Uterus (tissue), 4 donors: Measurements from ENCODE around the gene WWOX. TPM values are rescaled to one million over a fixed set of nuclear protein-coding genes. Genes with fewer than 3 reads are reported as not detected.

Experiments used
- DNase-seq, 2 donors: peaks; one replicate each; pipeline ENCODE4 v3.0.0-alpha.2; 2019 to 2020
- H3K27ac ChIP-seq, 2 donors: fragments of 200-600 bp; sonication (generic); 1 replicate in 1 of 2; 2 replicates in 1 of 2; pipeline ENCODE4 v1.5.1; 2016 to 2018
- H3K27me3 ChIP-seq, 2 donors: fragments of 200-600 bp; sonication (generic); one replicate each; pipeline ENCODE4 v1.5.1; 2018 to 2019; ENCODE audit warnings: control low read depth in 1 of 2
- H3K36me3 ChIP-seq, 2 donors: fragments of 200-600 bp; sonication (generic); one replicate each; pipeline ENCODE4 v1.5.1; 2019; ENCODE audit warnings: control low read depth in 1 of 2
- H3K4me1 ChIP-seq, 2 donors: fragments of 200-600 bp; sonication (generic); one replicate each; pipeline ENCODE4 v1.5.1; 2018 to 2019; ENCODE audit warnings: control low read depth in 1 of 2
- H3K4me3 ChIP-seq, 2 donors: fragments of 200-600 bp; sonication (generic); 1 replicate in 1 of 2; 2 replicates in 1 of 2; pipeline ENCODE4 v1.5.1; 2018 to 2019; ENCODE audit warnings: mild to moderate bottlenecking in 1 of 2
- H3K9me3 ChIP-seq, 2 donors: fragments of 200-600 bp; sonication (generic); one replicate each; pipeline ENCODE4 v1.5.1; 2019; ENCODE audit warnings: control low read depth in 1 of 2
- POLR2A ChIP-seq, 2 donors: fragments of 450-650 bp; IDR thresholded peaks; one replicate each; pipeline ENCODE4 v1.6.1; 2016; ENCODE audit warnings: antibody characterized with exemption in 2 of 2, mild to moderate bottlenecking in 1 of 2, moderate library complexity in 1 of 2
- intact Hi-C: fragments of 100-400 bp; cut with DNase I; formaldehyde crosslinking; loops from one replicate; pipeline ENCODE4 v1.15.1; 2023; ENCODE audit warnings: low total_unique reads
- total RNA-seq, 4 donors: library from RNA; depleted of rRNA in 3 of 4; stranded (reverse); fragments of >200 nt in 3 of 4; gene quantifications; one replicate each; pipeline versions ENCODE4 v1.1.0 to v1.2.4, GENCODE V29; 2014 to 2023
- TF ChIP-seq, protein P1 (sequence below), 4 experiments: fragments of 200-600 bp in 2 of 4; fragments of 450-650 bp in 2 of 4; sonication (generic) in 2 of 4; IDR thresholded peaks; one replicate each; pipeline ENCODE4 v1.5.1; 2016 to 2019; ENCODE audit warnings: antibody characterized with exemption in 4 of 4, mild to moderate bottlenecking in 2 of 4, moderate library complexity in 1 of 4
- donor health status: DM: yes; HTN: yes; CAD: no.

The WWOX gene
- total RNA-seq, 4 donors from 2014 or later = 34.1 to 99.9 (median 55.8) TPM

DNA sequence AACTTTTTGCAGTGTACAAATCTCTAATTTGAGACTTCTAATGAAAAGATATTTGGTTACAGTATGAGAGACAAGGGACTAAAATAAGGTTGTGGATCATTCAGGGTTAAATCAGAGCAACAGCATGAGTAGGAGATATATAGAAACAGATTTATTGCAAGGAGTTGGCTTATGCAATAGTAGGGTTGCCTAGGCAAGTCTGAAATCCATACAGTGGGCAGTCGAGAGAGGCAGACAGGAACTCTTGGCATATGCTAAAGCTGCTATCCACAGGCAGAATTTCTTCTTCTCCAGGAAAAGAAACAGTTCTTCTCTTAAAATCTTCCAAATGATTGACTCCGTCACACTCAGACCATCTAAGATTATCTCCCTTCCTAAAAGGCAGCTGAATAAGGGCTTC, 1000.3 kb downstream of the WWOX start:
- H3K4me3 ChIP-seq = no peak overlapping the region

DNA sequence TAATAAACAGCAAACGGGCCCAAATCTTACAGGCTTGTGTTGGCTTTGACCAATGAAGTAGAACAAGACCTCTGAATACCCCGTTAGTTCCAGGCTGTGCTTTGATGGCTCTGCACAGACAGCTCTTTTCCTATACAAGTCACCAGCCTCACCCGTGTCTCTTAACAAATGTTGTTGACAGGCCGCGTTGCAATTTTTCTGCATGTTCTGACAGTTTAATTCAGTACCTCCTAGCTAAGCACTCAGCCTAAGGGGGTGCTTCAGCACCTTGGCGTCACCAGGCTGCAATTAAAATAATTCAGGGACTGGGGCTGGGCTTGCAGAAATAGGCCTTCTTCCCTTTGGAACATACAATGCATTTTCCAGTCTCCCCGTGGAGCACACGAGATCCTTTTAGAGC, 1001.0 kb downstream of the WWOX start:
- Histone ChIP-seq H3K4me1 (no peaks in the 10 kb centered on the region), H3K27me3 (no peaks in the 10 kb centered on the region), H3K27ac (no peak overlapping the region), H3K9me3 (no peaks in the 10 kb centered on the region), H3K36me3 (no peaks in the 10 kb centered on the region), H3K4me3 (no peak overlapping the region)
- intact Hi-C loops = no loop called here
- DNase-seq = no peak
- no peak for TF ChIP-seq POLR2A (IDR thresholded peaks at IDR 0.05)
- TF ChIP-seq, protein P1, sequence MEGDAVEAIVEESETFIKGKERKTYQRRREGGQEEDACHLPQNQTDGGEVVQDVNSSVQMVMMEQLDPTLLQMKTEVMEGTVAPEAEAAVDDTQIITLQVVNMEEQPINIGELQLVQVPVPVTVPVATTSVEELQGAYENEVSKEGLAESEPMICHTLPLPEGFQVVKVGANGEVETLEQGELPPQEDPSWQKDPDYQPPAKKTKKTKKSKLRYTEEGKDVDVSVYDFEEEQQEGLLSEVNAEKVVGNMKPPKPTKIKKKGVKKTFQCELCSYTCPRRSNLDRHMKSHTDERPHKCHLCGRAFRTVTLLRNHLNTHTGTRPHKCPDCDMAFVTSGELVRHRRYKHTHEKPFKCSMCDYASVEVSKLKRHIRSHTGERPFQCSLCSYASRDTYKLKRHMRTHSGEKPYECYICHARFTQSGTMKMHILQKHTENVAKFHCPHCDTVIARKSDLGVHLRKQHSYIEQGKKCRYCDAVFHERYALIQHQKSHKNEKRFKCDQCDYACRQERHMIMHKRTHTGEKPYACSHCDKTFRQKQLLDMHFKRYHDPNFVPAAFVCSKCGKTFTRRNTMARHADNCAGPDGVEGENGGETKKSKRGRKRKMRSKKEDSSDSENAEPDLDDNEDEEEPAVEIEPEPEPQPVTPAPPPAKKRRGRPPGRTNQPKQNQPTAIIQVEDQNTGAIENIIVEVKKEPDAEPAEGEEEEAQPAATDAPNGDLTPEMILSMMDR (IDR thresholded peaks at IDR 0.05) = no peak

More for the DNA sequence above, 1000.3 kb downstream of the WWOX start:
- DNase-seq = no peak
- H3K4me1 ChIP-seq = no peaks in the 10 kb centered on the region
- no peak overlapping the region for H3K27ac ChIP-seq
- TF ChIP-seq, protein P1 (IDR thresholded peaks at IDR 0.05) = no peak
- TF ChIP-seq POLR2A (IDR thresholded peaks at IDR 0.05) = no peak
- H3K27me3 ChIP-seq = no peaks in the 10 kb centered on the region
- no peaks in the 10 kb centered on the region for H3K9me3 ChIP-seq
- H3K36me3 ChIP-seq = no peaks in the 10 kb centered on the region
- intact Hi-C loops = no loop called here

GRCh38 chr16:79101491-79101890, 1002.0 kb downstream of the WWOX start:
- TF ChIP-seq POLR2A (IDR thresholded peaks at IDR 0.05) = no peak
- TF ChIP-seq, protein P1 (IDR thresholded peaks at IDR 0.05) = no peak
- DNase-seq = no peak
- no peaks in the 10 kb centered on the region for H3K27me3 ChIP-seq
- H3K36me3 ChIP-seq = no peaks in the 10 kb centered on the region
- H3K4me3 ChIP-seq = no peak overlapping the region
- intact Hi-C loops = no loop called here
- H3K4me1 ChIP-seq = no peaks in the 10 kb centered on the region
- H3K9me3 ChIP-seq = no peaks in the 10 kb centered on the region
- no peak overlapping the region for H3K27ac ChIP-seq

GRCh38 chr16:79104567-79104966, 1005.1 kb downstream of the WWOX start:
- intact Hi-C loops = no loop called here
- no peaks in the 10 kb centered on the region for H3K4me1 ChIP-seq
- no peak overlapping the region for H3K27ac ChIP-seq
- no peaks in the 10 kb centered on the region for H3K36me3 ChIP-seq
- no peaks in the 10 kb centered on the region for H3K27me3 ChIP-seq
- DNase-seq = no peak
- TF ChIP-seq, protein P1 (IDR thresholded peaks at IDR 0.05) = no peak
- TF ChIP-seq POLR2A (IDR thresholded peaks at IDR 0.05) = no peak
- no peak overlapping the region for H3K4me3 ChIP-seq
- no peaks in the 10 kb centered on the region for H3K9me3 ChIP-seq

- no peak overlapping the region for H3K4me3 ChIP-seq
- no peak for TF ChIP-seq POLR2A (IDR thresholded peaks at IDR 0.05)
- TF ChIP-seq, protein P1 (IDR thresholded peaks at IDR 0.05) = no peak
- intact Hi-C loops = no loop called here
- H3K4me1 ChIP-seq = peaks cover 0 to 5% of the 10 kb centered on the region in 2 donors
- no peaks in the 10 kb centered on the region for H3K36me3 ChIP-seq
- no peaks in the 10 kb centered on the region for H3K27me3 ChIP-seq
- H3K9me3 ChIP-seq = no peaks in the 10 kb centered on the region
- H3K27ac ChIP-seq = no peak overlapping the region
- DNase-seq = no peak
Observed at GRCh38 chr16:79107301-79107700, 1007.8 kb downstream of the WWOX start.
